ENCODE measurements around the gene STX8. TPM values are rescaled to one million over a fixed set of nuclear protein-coding genes. Genes with fewer than 3 reads are reported as not detected.

The STX8 gene
- total RNA-seq, 1 donor from 2014 or later = 62.8 TPM

DNA sequence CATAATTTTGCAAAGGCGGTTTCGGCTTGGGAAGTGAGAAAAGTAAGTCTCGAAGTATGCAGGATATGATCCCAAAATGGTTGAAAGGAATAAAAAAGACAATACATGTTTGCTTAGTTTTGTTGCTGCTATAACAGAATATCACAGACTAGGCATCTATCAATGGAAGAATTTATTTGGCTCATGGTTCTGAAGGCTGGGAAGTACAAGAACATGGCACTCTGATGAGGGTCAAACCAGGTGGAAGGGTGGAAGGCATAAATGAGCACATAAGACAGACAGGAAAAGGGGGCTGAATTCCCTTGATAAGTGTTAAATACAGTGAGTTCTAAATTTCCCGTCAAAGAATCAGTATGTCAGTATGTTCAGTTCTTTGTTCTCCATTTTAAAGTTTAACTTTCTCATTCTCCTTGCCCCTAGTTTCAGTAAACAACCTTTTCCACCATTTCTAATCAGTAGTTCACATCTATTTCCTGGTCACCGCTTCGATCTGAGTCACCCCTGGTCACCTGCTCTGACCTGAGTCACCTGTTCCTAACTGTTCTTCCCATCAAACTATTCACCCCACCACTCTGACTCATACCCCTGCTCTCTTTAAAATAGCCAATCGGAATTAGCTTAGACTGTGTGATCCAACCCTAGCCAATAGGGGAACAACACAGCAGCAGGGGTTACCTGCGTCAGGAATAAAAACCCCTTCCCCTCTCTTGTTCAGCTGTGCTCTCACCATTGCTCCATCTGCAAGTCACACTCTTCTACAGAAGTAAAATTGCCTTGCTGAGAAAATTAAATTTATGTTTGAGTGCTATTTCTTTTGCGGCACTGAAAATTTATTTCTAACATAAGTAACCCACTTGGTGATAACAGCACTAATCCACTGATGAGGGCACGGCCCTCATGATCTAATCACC lies 240.8 kb downstream of the STX8 start:
- DNase-seq = no peak
- no peak for ATAC-seq (ENCODE audit: poor library complexity)
- intact Hi-C loops (cut with DNase I) = no loop called here

DNA sequence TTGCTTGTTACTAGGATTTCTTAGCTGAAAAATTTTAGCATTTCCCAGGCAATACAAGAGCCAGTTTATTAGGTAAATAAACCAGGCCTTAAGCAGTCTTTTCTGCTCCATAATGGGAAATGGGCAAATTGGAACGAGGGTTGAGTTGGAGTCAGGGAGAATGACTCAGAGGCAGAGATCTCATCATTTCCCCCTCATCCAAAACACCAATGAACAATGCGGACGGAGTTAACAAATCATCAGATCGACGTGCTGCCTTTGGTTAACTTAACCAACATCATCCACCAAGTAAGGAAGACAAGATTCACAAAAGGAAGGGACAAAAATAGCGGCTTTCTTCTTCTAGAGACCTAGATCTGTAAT lies 243.5 kb downstream of the STX8 start:
- DNase-seq = no peak
- no peak for ATAC-seq (ENCODE audit: poor library complexity)
- intact Hi-C loops (cut with DNase I) = no loop called here

DNA sequence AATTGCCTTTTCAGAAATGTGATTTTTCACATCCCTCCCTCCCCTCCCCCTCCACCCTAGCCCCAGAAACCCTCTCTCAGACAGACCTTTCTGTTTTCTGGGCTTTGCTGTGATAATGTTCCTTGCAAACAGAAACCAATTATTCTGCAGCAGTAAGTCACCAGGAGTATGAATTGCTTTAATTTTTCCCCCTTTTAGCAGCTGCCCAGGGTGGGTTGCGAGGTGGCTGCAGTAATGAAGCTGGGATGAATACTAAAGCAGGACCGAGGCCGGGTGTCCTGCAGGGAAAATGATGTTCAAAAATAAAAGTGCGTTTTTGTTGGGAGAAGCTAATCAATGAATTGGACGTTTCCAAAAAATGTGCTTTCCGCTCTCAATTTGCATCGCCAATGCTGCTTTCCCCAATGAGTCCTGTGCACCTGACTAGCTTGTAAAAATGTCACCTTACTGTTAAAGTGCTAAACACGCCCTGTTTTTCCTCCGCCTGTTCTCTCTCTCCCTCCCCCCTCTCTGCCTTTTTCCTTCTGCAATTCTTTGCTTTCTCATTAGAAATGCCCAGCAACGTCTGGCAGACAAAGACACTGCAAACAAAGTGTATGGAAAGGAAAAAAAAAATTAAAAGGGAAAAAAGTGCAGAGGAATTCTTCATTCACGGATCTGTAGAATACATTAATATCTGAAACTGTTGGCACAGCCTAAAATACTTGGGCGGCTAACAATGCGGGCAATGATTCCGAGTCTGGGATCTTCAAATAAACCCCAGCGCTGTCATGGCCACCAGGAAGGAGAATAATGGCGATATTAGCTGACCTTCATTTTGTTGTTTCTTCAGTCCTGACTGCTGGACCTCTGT lies 244.1 kb downstream of the STX8 start:
- no peak for ATAC-seq (ENCODE audit: poor library complexity)
- DNase-seq = no peak
- intact Hi-C loops (cut with DNase I) = no loop called here

DNA sequence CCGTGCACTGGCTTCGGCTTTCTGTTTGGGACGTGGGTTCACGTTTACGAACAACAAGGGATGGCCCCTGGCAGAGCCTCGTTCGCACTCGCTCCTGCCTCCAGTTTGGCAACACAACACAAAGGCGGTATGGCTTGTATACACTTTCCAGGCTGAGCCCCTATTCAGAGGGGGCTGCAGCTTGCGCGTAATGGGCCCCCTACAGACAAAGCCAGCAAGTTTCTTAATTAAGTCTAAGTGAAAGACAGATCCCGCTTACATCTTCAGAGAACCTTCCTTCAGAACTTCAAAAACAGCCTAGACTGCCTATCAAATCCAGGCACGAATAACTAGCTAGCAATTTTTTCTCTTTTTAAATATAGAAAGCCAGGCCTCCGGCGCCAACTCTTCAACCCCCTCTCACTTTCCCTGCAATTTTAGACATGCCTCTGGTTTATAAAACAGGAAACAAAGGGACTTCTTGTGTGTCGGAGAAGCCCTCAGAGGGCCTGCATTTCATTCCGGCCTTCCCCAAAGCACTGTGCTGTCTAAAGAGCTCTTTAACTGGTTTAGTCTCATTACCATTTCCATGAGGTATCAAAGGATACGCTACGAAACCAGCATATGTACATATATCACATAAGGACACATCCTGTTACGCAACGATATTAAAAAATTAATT lies 244.9 kb downstream of the STX8 start:
- DNase-seq = no peak
- intact Hi-C loops (cut with DNase I) = no loop called here
- ATAC-seq (ENCODE audit: poor library complexity) = no peak

DNA sequence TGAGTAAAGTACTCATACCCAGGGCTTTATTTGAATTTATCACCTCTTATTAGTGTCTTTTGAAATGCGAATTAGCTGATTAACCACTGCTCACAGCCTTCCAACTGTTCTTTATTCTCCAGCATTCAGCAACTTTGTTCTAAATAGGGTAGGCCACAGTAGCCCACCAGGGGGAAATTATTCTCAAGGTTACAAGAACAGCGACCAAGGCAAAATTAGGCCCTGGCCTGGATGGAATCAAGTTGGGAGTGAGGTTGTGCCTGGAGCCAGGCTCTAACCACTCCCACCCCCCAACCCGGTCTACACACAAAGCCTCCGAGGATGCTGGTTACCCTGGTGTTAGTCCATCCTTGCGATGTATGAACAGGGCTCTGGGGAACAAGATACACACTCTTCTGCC lies 245.5 kb downstream of the STX8 start:
- intact Hi-C loops (cut with DNase I) = no loop called here
- no peak for DNase-seq
- ATAC-seq (ENCODE audit: poor library complexity) = no peak

DNA sequence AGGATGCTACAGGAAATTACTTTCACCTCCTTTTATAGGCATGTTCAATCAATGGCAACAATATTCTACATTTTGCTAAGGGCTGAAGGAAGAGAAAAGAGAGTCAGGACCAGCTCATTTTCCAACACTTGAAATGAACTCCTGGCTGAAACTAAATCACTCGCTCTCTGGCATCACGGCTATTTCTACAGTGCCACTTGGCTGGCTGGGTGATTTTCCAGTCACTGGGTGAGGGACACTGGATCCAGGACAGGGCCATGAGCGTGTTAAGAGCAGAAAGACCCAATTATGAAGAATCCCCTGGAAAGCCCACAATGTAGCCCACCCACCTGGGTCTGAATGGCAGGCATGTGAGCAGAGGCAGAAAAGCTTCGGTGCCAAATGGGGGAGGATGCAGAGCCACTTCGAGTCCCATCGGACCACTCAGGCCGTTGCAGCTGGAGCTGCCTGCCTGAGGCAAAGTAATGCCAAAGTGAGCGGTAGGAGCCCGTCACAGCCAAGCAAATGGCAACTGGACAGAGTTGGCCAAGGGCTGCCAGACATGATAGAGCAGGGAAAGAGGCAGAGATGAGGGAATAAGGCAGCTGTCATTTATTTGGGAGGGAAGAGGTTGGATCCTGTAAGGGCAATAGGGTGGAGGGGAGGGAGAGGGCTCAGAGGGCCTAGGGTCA lies 246.2 kb downstream of the STX8 start:
- intact Hi-C loops (cut with DNase I) = no loop called here
- DNase-seq = no peak
- peak; percentile 61 for ATAC-seq (ENCODE audit: poor library complexity)

DNA sequence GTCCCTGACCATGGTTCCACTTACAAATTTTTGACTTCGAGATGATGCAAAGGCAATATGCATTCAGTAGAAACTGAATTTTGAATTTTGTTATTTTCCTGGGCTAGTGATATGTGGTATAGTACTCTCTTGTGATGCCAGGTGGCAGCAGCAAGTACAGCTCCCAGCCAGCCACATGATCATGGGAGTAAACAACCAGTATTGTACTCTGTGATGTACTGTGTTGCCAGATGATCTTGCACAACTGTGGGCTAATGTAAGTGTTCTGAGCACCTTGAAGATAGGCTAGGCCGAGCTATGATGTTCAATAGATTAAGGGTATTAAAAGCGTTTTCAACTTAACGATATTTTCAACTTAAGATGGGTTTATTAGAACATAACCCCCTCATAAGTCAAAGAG lies 250.8 kb downstream of the STX8 start:
- ATAC-seq (ENCODE audit: poor library complexity) (no peak), DNase-seq (no peak)
- intact Hi-C loops (cut with DNase I) = no loop called here

DNA sequence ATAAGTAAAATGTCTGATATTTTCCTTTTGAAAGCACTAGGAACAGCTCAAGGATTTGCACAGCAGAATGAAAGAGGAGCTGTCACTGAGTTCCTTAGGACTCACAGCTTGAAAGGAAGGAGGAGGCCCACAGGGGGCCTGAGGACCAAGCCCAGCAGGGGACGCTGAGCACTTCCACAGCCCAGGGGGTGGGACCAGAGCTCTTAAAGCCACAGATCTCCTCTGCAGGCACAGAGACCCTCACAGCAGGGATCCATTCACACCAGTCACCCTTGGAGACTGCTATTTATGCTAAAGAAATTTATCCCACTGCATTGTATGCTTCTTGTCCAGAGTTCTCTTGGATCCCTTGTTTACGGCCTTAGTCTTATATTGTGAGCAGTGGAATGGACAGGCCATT lies 253.3 kb downstream of the STX8 start:
- intact Hi-C loops (cut with DNase I) = no loop called here
- DNase-seq (no peak), ATAC-seq (ENCODE audit: poor library complexity) (no peak)

DNA sequence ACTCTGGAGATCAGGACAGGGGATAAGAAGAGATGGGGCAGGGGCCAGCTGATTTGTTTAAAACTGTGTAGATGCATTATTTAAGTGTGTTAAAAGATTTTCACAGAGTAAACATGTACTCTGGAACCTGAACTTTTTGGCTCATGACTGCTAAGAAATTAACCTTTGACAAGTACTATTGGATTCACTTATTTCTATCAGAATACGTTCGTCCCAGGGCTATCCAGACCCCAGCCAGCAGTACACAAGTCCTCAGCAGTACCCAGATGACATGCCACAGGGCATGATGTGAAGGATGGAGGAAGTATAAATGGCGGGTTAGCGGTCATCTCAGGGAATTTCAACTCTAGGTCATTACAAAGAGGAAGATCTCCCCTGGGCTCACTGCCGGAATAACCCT lies 253.7 kb downstream of the STX8 start:
- ATAC-seq (ENCODE audit: poor library complexity) (no peak), DNase-seq (no peak)
- intact Hi-C loops (cut with DNase I) = no loop called here

DNA sequence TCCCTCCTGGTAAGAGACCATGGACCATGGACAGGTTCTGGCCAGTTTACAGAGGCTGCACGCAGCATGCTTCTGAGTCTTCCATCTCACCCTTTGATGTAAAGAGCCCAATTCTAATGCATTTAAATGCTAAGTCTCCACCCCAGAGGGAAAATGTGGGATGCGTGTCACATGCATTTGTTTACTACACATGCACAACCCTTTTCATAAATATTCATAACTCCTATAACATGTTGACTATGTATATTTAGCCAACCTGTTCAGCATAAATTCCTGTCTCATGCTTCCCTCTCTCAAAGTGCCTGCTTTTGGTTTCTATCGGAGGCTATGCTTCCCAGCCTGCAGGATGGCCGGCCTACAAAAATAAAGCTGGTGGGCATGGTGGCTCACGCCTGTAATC lies 260.3 kb downstream of the STX8 start:
- ATAC-seq (ENCODE audit: poor library complexity) (no peak), DNase-seq (no peak)
- intact Hi-C loops (cut with DNase I) = no loop called here

DNA sequence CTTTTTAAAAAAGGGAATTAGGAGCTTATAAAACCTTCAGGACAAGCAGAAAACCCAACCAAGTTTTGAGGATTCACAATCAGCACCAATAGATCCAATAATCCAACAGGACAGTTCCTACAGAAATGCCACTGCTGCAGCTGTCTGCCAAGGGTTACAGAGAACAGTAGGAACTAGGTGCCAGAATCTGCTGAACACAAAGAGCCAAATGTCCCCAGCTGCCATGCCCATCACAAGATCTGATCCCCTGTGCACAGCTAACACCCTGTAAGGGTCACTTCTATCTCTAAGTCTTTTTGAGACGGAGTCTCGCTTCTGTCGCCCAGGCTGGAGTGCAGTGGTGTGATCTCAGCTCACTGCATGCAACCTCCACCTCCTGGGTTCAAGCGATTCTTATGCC lies 262.3 kb downstream of the STX8 start:
- ATAC-seq (ENCODE audit: poor library complexity) = no peak
- intact Hi-C loops (cut with DNase I) = no loop called here
- no peak for DNase-seq

DNA sequence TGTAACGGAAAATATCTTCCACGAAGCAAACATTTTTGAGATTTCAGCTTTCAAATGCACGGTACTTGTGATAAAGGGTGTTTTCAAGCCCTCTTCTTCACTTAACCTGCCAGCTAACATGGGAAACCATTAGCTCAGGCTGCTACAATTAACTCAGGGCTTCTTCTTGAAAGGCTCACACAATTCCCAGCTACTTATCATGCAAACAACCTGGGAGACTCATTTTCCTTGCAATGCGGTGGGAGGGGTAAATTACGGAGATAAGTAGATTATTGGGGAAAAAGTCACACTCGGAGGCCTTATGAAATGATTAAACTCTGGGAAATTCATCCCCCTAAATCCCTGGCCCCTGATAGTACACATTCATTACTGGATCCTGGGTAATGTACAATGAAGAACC lies 266.4 kb downstream of the STX8 start:
- intact Hi-C loops (cut with DNase I) = no loop called here
- no peak for ATAC-seq (ENCODE audit: poor library complexity)
- no peak for DNase-seq

DNA sequence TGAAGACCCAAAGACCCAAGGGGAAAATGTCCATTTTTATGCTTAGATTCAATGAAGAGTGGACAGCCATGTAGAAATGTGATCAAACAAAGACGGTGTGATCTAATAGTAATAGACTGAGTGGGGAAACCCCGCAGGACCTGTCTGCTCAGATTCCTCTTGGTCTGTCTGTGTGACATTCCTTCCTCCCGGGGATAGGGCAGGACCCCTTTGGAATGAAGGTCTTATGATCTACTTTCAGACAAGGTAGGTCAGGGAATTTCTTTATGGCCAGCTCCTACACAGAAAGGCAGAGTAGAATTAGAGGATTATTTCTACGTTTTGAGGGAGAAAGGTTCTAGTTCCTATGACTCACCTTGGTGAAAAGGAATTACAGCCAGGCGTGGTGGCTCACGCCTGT lies 267.6 kb downstream of the STX8 start:
- no peak for ATAC-seq (ENCODE audit: poor library complexity)
- intact Hi-C loops (cut with DNase I) = no loop called here
- no peak for DNase-seq

DNA sequence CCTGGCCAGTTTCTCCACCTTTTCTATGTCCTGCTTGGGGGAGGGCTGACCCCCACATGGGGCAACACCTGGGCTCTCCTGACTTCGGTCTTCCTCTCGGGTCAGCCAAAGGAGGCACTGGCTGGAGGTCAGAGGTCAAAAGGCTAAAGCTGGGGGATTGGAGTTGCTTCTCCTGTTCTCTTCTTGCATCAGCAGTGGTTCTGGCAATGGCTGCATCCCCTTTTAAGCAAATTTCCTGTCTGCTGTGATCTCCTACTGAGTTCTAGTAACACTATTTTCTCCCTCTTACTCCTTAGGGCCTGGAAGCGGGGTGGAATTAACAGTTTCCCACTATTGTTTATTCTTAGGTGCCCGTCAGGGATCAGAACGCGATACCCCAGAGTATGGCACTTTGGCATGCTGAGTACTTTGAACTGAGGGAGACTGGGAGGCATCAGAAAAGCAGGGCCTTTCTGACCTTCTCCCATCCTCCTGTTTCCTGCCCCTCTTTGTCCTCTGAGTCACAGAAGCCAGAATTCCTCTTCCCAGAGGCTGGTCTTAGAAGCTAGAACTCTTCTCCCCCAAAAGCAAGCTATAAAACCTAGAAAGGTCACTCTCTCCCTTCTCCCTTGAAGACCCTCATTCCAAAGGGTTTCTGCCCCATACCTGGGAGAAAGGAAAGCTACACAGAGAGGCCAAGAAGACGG lies 268.2 kb downstream of the STX8 start:
- DNase-seq (no peak), ATAC-seq (ENCODE audit: poor library complexity) (no peak)
- intact Hi-C loops (cut with DNase I) = no loop called here

DNA sequence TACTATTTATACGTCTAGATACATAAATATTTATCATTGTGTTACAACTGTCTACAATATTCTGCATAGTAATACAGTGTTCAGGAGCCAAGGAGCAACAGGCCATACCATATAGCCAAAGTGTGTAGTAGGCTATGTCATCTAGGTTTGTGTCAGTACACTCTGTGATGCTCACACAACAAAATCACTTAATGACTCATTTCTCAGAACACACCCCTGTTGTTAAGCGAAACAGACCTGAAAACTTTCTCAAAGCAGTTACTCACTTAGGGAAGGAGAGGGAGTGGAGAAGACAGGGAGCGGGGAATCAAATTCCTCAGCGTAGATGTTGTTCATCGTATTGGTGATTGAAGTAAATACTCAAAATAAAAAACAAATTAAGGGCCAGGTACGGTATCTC lies 269.5 kb downstream of the STX8 start:
- ATAC-seq (ENCODE audit: poor library complexity) (no peak), DNase-seq (no peak)
- intact Hi-C loops (cut with DNase I) = no loop called here

DNA sequence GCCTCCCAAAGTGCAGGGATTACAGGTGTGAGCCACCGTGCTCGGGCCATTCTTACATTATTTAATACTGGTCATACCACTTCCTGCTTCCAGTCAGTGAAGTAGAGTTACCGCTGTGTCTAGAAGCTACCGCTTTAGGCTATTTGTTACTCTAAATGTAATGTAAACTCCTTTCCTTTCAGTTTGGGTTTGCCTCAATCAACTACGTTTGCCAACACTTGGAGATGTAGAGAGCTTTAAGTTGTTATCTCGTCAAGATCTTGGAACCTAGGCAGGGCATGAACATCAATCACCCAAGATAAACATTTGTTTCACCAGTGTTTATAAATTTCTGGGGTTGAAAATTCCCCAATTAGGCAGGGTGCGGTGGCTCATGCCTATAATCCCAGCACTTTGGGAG lies 275.9 kb downstream of the STX8 start:
- ATAC-seq (ENCODE audit: poor library complexity) = no peak
- intact Hi-C loops (cut with DNase I) = loop anchor here (10.0 kb wide), 1 partner anchor 185 kb away; no protein-coding TSS in a partner anchor
- DNase-seq = no peak

DNA sequence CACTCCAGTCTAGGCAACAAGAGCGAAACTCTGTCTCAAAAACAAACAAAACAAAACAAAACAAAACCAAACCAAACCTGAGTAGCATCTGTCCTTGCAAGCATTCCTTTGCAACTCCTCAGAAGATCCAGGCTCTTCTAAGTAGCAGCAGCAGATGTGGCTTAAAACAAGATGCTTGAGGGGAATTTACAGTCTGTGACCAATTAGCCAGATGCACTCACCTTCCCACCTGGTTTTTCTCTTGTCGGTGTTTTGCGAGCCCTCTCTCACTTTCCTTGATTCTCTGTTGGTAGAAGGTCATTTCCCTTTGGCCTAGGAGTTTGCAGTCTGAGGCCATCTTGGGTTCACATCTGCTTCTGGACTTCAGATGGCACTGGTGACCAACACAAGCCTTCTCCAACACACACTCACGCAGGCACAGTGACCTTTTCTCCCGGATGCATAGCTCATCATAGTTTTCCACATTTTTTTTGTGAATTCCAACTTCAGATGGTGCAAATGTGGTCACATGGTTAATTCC lies 276.8 kb downstream of the STX8 start:
- no peak for DNase-seq
- no peak for ATAC-seq (ENCODE audit: poor library complexity)
- intact Hi-C loops (cut with DNase I) = loop anchor here (10.0 kb wide), 1 partner anchor 184 kb away; no protein-coding TSS in a partner anchor

DNA sequence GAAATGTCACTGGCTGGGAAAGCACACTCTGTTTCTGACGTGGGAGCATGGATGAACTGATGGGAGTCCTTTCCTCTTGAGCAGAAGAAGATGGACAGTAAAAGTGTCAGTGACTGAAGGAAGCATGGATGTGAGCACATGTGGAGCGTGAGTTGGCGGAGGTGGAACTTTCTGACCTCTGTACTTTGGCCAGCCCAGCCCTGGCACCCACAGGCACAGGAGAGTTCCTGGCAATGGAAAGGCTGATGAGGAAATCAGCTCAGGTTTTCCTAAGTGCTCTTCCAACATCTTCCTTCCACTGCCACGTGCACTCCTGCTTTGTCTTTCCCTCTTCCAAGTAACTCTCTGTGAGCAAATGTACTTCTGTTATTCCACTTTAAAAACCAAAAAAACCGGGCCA lies 277.5 kb downstream of the STX8 start:
- intact Hi-C loops (cut with DNase I) = loop anchor here (10.0 kb wide), 1 partner anchor 183 kb away; no protein-coding TSS in a partner anchor
- DNase-seq (no peak), ATAC-seq (ENCODE audit: poor library complexity) (no peak)
